RWPE1 (cell line): Measurements from ENCODE around the gene ACAP3.

ENCODE experiments used
- CTCF ChIA-PET: fragments of 350-600 bp; sonication (Branson Sonifier 250); formaldehyde crosslinking; extraction: SDS; loops from one replicate; lab custom pipeline; 2021; lab: Yijun Ruan, JAX
- POLR2A ChIA-PET: fragments of 400-600 bp; formaldehyde crosslinking; extraction: SDS; loops from one replicate; lab custom pipeline; 2020; ENCODE audit warnings: antibody characterized with exemption; ENCODE audit not compliant: low non-redundant PET; lab: Yijun Ruan, JAX
- DNase-seq: peaks from one replicate; pipeline ENCODE4 v3.0.0; 2012; ENCODE audit warnings: low spot score
- H3K27ac ChIP-seq: fragments of 450-650 bp; 2 replicates; pipeline ENCODE4 v1.5.1; 2017
- CTCF ChIP-seq: fragments of 450-650 bp; conservative IDR thresholded peaks from 2 replicates; pipeline ENCODE4 v1.5.1; 2017; ENCODE audit warnings: low read depth, mild to moderate bottlenecking

Gene ACAP3

DNA sequence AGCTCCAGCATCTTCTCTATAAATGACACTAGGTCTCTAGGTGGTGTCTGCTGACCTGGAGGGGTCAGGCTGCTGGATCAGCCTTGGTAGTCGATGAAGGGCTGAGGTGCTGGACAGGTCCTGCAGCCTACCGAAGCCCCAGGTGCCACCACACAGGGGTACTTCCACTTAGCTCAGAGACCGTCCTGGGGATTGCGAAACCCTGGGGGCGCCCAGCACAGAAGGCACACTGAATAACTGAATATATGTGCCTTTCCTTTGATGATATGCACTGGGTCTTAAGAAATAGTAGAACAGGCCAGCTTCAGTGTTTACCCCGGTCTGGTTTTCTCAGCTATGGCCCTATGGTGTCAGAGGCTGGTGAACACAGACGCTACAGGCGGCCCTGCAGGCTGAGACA is 45.0 kb downstream of the ACAP3 start:
- ChIA-PET CTCF (interaction anchor here (1.1 kb wide), 1 partner anchor 9 kb away, joined by 3 read pairs; no protein-coding TSS in a partner anchor), POLR2A (no interaction called here)
- no peak for TF ChIP-seq CTCF
- DNase-seq: no peak
- H3K27ac ChIP-seq: peak overlapping the region; percentile 18

DNA sequence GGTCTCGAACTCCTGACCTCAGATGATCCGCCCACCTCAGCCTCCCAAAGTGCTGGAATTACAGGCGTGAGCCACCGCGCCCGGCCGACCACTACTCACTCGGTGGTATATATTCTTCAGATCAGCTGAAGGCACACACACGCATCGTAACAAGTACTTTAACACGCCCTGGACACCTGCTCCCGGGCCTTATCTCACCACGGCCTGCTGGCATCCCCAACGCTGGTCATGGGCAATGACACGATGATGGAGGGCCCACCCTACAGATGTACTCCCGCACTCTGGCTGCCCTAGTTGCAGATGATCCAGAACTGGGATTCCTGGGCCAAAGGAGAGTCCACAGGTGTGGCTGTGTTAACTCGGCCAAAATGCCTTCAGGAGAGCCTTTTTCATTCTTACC is 45.7 kb downstream of the ACAP3 start:
- H3K27ac ChIP-seq: peak overlapping the region; percentile 18
- no peak for DNase-seq
- TF ChIP-seq CTCF: no peak
- ChIA-PET CTCF (interaction anchor here (0.7 kb wide), 1 partner anchor 15 kb away, joined by 5 read pairs; no protein-coding TSS in a partner anchor), POLR2A (no interaction called here)

DNA sequence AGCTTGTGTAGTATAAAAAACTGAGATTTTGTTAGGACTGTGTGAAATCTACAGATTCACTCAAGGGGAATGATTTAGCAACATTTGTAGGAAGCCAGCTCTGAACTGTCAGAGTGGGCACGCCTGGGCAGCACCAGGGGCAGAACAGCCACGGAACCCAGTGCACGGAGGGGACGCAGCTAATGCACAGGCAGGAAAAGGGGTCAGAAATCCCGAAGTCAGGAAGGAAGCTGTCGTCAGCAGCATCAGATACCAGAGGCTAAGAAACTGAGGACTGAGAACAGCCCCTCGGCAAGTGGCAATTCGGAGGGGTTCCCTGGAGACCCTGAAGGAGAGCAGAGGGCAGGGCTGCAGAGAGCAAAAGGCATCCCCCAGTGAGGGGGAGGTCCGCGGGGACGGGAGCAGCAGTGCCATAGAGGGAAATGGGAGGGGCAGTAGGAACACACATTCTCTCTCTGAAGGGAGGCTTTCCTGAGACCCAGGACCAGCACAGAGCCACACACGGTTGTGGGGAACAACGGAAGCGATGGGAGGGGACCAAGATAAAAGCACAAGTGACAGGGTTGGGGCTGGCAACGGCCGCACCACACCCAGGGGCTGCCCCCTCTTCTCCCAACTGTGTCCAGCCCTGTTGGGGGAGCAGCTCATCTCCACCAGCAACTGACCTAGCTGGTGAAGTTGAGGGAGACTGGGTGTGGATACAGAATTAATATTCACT is 46.7 kb downstream of the ACAP3 start:
- ChIA-PET CTCF (interaction anchor here (0.6 to 0.8 kb wide), 2 partner anchors 139 to 244 kb away, joined by 3 to 6 read pairs; no protein-coding TSS in a partner anchor), POLR2A (interaction anchor here (0.7 kb wide), 1 partner anchor 271 kb away, joined by 3 read pairs; no protein-coding TSS in a partner anchor)
- no peak for TF ChIP-seq CTCF
- H3K27ac ChIP-seq: peak overlapping the region; percentile 67
- no peak for DNase-seq

GRCh38 chr1:1259951-1260600 is 47.7 kb downstream of the ACAP3 start:
- no peak for DNase-seq
- ChIA-PET CTCF (interaction anchor here (0.6 kb wide), 1 partner anchor 245 kb away, joined by 6 read pairs; no protein-coding TSS in a partner anchor), POLR2A (no interaction called here)
- no peak for TF ChIP-seq CTCF
- H3K27ac ChIP-seq: peak overlapping the region; percentile 67

DNA sequence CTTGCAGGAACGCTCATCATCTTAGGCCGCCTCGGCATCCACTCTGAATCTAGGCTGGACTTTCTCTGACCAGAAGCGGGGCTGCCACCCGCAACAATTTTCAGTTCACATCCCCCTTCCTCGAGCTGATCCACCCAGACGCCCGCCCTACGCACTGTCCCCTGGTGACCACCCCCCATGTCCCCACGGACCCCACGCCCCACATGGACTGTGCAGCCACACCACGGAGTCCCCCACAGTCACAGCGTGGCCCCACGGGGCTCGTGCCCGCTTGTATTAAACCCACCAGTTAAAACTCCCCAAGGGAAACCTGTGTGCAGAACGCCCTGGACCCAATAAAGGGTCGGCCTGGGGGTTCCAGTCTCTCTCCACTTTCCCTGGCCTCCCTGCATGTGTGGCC is 48.2 kb downstream of the ACAP3 start:
- ChIA-PET POLR2A (no interaction called here), CTCF (no interaction called here)
- TF ChIP-seq CTCF: no peak

GRCh38 chr1:1259119-1259488 is 48.6 kb downstream of the ACAP3 start:
- no peak for DNase-seq
- ChIA-PET POLR2A (no interaction called here), CTCF (no interaction called here)
- TF ChIP-seq CTCF: no peak
- peak overlapping the region; percentile 67 for H3K27ac ChIP-seq

More for the DNA sequence above, 48.2 kb downstream of the ACAP3 start:
- no peak for DNase-seq
- H3K27ac ChIP-seq: peak overlapping the region; percentile 67
